HG02623 (cell line): ENCODE data around the gene HRH1.
"Not testable (repeated sequence)": the region's sequence is repeated elsewhere in the genome, so short reads cannot be mapped to it uniquely, and the experiment has no call there.

Experiments
- ATAC-seq: cut with Tn5 transposase; IDR thresholded peaks from one replicate; pipeline ENCODE4 v1.9.1; 2021; ENCODE audit warnings: moderate library complexity; ENCODE audit not compliant: unreplicated experiment

HRH1 gene

DNA sequence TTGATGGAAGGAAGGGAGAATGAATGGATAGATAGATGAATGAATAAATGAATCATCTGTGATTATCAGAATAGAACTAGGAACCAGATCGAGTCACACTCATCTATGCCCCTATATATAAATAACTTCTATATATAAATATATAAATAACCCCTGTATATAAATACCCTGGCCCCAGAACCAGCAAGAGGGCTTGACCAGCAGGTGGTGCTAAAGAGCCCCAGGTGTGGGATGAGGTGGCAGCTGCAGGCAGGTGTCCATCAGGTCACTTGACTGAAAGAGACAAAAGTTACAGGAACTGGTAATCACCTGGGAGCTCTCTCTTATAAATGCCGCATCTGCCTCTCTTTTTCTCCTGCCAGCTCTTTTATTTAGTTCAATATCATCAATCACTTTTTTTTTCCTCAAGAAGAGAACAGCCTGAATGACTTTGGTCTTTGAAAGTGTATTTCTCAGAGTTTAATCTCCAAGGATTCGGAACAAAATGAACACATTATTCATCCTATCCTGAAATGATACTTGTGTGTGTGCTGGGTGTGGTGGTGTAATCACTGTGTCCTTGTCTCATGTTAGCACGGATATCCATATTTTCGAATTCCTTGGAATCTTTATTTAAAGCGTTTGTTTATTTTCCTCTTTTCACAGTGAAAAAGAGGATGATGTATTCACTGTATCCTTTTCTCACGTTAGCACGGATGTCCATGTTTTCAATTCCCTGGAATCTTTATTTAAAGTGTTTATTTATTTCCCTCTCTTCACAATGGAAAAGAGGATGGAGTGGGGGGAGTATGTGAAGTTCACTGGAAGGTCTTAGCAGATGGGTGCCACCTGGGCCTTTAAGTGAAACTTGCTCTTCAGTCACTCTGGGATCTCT lies 82.5 kb downstream of the HRH1 start:
- ATAC-seq, result no peak

DNA sequence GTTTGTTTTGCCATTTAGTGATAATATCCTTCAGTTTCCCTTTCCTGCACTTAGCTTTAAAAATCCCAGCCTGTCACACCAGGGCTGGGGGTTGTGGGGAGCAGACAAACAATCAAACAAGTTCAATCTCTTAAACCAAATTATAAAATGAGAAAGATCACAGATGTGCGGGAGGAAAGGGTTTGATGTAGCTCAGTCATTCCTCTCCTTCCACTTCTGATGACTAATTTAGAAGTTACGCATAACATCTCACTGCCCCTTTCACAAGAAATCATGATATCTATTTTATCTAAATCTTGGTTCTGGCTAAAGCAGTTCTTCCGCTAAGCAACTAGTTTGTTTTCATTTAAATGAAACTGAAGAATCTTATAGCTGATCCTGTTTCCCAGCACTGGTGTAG lies 83.8 kb downstream of the HRH1 start:
- no peak for ATAC-seq

DNA sequence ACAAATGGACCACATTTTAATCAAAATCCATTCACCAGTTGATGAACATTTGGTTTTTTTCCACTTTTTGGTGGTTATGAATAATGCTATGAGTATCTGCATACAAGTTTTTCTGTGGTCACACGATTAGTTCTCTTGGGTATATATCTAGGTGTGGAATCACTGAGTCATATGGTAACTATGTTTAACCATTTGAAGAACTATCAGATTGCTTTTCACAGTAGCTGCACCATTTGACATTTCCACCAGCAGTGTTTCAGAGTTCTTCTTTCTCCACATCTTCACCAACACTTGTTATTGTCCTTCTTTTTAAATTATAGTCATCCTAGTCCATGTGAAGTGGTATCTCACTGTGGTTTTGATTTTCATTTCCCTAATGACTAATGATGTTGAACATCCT lies 84.6 kb downstream of the HRH1 start:
- no peak for ATAC-seq

DNA sequence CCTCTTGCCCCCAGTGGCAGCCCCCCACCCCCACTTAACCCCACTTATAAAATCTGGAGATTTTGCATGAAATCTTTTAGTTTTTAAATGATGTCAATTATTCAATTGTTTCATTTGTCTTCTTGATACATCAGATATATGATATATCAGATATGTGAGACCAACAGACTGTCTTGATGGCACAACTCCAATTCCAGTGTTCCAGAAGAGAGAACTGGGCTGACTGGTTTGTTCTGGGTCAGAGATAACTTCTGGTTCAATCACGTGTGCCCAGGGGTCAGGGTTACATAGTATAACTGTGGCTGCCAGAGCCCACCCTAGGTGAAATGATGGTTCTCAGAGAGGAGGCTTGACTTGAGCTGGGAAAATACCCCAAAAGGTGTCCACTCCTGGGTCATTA lies 85.5 kb downstream of the HRH1 start:
- ATAC-seq, result no peak

DNA sequence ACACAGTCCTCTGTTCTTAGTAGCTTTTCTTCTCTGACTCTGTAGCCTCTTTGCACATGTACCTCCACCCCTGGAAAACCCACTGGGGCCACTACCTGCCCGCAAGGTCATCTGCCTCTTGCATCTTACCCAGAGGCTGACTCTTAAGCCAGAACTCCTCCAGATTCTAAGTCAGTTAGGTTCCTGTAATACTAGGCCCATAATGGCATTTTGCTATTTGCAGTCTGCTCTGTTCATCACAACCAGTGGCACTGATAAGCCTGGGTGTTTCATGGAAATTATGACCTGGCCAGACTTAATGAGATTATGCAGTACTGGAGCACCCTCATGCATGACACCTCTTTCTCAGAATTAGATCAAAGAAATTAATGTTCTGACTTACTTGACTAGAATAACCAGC lies 86.2 kb downstream of the HRH1 start:
- ATAC-seq, result no peak

DNA sequence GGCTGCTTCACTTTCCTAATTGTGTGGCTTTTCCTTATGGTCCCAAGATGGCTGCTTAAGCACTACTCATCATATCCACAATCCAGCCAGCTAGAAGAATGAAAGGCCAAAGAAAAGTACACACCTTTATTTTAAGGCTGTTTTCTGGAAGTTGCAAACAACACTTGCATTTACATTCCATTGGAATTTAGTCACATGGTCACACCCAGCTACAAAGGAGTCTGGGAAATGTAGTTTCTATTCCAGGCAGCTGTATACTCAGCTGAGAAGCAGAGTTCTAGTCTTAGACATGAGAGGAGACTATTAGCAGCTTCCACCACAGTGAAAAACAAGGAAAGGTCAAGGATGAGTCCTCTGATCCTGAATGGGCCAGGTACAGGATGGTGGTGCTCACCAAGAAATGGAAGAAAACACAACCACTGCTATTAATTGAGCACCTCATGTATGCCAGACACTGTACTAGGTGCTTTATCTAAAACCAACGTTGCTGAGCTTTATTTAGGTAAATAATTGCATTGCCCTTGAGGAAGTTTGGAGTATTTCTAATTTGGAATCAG lies 89.9 kb downstream of the HRH1 start:
- ATAC-seq, result no peak

DNA sequence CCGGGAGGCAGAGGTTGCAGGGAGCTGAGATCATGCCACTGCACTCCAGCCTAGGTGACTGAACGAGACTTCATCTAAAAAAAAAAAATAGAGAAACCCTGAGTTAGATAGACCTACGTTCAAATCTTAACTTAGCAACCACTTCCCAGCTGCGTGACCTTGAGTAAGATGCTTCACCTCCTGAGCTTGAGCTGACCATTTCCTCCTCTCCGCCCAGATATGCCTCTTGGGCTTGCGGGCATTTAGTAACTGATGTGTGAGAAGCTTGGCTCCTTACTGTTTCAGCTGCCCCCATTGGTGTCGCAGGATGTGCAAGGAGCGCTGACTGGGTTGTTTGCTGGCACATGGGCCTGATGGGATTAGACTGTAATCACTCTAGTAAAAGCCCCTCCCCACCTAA lies 91.0 kb downstream of the HRH1 start:
- ATAC-seq, result no peak

DNA sequence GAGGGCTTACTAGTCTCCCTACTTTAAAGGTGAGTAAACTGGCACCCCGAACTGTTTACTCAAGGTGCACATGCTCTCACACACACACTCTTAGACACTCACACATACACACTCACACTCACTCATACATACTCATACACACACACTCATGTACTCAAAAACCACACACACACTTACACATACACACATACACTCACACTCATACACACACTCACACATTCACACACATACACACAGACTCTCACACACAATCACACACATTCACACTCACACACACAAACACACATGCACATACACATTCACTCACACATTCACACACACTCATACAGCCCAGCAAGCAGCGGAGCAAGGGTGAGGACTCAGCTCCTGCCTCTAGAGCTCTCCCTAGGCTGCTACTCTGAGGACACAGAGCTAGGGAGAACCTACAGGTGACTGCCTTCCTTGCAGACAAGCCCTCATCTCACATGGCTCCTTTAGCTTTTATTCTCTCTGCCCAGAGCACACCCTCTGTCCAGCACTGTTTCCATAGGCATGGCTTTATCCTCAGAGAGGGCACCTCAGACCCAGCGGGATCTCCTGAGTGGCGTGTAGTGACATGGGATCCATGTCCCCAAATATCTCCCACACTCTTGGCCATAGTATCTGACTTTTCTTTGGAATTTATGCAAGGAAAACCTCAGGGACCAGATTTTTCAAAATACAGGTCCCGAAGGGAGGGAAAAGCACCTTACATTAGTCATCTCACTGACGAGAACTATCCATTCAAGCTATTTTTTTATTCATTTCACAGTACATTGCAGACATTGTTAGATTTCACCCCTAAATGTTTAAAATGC lies 91.8 kb downstream of the HRH1 start:
- no peak for ATAC-seq

DNA sequence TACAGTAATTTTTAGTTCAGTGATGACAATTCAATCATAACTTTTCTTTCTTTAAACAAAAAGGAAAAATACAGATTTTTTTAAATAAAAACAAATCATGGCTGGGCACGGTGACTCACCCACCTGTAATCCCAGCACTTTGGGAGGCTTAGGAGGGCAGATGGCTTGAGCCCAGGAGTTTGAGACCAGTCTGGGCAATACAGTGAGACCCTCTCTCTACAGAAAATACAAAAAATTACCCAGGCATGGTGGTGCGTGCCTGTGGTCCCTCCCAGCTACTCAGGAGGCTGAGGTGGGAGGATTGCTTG lies 92.3 kb downstream of the HRH1 start:
- ATAC-seq, result no peak

DNA sequence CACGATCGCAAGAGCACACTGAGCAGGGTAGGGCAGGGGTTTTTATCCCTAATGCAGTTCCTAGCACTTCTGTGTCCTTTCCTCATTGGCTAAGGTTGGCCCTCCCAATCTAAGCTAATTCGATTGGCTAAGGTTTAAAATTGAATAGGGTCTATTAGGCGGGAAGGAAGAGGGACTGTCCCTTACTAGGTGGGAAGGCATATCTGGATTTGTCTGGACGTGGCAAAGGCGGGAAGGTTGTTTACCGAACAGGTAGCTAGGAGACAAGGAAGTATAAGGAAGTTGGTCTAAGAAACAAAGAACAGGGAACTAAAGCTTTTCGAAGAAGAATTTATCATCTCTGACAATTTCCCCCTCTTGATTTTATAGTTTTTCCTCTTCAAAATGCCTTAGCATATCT lies 93.1 kb downstream of the HRH1 start:
- ATAC-seq, result no peak

DNA sequence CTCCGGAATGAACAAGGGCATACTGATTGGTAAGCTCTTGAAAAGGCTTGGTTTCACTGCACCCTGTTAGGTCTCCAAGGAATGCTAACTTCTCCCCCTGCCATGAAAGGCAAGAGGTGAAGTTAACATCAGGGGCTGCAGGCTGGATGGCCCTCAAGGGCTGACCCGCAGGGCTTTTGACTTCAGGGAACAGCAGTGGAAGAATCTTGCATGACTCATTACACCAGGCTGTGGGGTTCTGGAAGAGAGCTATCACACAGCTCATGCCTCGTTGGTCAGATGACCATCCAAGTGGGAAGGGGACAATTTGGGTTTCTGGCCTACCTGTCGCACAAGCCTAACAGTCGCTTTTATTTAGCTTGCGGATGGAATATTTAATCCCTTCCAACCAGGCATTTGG lies 94.3 kb downstream of the HRH1 start:
- no peak for ATAC-seq

DNA sequence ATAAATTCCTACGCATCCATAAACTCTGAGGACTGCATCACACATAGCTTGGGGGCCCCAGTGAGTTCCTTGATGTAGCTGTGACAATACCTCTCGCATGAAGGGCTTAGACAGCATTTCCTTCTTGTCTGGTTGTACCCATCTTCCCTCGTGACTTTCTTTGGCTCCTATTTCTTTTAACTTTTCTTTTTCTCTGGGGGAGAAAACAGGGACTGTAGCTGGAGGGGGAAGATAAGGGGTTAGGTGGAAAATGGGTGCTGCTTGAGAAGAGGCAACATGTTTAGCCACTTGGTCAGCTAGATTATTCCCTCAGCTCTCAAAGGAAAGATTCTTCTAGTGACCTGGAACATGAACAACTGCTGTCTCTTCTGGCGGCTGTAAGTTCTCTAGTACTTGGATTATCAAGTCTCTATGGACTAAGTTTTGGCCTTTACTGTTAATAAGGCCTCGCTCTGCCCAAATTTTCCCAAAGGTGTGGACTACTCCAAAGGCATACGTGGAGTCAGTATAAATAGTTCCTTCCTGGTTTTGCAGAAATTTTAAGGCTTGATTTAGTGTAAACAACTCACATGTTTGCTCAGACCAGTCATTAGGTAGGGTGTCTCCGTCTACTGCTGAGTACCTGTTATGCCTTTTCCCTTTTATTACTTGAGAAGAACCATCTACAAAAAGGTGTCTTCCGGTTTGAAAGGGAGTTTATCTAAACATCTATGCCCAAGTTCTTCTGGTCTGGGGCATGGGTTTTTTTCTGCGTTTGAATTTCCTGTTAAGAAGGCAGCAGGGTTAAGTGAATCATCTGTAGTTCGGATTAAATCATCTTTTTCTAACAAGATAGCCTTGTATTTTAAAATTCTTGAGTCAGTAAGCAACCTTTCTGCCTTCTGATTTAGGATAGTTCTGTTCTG lies 96.9 kb downstream of the HRH1 start:
- ATAC-seq, result no peak

DNA sequence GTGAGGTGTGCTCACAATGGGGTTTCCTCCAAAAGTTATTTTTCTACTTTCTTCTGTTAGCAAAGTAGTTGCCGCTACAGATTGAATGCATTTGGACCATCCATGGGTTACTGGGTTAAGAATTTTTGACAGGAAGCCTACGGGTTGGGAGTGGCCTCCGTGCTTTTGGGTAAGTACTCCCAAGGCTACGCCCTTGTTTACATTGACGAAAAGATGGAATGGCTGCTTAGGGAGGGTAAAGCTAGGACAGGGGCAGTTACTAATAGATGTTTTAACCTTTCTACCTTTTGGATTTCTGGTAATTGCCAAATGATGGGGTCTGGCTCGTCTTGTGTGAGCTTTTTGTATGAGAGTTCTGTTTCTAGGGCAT lies 97.5 kb downstream of the HRH1 start:
- no peak for ATAC-seq

DNA sequence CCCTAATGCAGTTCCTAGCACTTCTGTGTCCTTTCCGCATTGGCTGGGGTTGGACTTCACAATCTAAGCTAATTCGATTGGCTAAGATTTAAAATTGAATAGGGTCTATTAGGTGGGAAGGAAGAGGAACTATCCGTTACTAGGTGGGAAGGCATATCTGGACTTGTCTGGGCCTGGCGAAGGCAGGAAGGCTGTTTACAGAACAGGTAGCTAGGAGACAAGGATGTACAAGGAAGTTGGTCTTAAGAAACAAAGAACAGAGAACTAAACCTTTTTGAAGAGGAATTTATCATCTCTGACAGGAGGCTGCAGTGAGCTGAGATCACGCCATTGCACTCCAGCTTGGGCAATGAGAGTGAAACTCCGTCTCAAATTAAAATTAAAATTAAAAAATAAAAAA lies 100.6 kb downstream of the HRH1 start:
- no peak for ATAC-seq

DNA sequence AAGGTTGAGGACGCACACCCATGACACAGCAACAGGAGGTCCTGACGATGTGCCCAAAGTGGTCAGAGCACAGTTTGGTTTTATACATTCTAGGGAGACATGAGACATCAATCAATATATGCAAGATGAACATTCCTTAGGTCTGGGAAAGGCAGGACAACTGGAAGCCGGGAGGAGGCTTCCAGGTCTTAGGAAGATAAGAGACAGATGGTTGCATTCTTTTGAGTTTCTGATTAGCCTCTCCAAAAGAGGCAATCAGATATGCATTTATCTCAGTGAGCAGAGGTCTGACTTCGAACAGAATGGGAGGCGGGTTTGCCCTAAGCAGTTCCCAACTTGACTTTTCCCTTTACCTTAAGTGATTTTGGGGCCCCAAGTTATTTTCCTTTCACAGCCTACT lies 101.2 kb downstream of the HRH1 start:
- ATAC-seq, result not testable (repeated sequence)

DNA sequence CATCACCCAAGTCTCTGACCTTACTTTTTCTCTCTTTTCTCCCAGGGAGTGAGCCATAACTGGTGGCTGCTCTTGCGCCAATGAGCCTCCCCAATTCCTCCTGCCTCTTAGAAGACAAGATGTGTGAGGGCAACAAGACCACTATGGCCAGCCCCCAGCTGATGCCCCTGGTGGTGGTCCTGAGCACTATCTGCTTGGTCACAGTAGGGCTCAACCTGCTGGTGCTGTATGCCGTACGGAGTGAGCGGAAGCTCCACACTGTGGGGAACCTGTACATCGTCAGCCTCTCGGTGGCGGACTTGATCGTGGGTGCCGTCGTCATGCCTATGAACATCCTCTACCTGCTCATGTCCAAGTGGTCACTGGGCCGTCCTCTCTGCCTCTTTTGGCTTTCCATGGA lies 104.7 kb downstream of the HRH1 start:
- no peak for ATAC-seq

DNA sequence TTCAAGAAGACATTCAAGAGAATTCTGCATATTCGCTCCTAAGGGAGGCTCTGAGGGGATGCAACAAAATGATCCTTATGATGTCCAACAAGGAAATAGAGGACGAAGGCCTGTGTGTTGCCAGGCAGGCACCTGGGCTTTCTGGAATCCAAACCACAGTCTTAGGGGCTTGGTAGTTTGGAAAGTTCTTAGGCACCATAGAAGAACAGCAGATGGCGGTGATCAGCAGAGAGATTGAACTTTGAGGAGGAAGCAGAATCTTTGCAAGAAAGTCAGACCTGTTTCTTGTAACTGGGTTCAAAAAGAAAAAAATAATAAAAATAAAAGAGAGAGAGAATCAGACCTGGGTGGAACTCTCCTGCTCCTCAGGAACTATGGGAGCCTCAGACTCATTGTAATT lies 106.2 kb downstream of the HRH1 start:
- ATAC-seq, result no peak

DNA sequence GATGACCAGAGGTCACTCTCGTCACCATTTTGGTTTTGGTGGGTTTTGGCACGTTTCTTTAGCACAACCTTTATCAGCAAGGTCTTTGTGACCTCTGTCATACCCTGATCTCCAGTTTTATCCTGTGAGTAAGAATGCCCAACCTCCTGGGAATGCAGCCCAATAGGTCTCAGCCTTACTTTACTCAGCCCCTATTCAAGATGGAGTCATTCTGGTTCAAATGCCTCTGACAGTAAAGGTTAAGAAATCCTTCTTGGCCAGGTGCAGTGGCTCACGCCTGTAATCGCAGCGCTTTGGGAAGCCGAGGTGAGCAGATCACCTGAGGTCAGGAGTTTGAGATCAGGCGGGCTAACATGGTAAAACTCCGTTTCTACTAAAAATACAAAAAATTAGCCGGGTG lies 114.7 kb downstream of the HRH1 start:
- no peak for ATAC-seq

DNA sequence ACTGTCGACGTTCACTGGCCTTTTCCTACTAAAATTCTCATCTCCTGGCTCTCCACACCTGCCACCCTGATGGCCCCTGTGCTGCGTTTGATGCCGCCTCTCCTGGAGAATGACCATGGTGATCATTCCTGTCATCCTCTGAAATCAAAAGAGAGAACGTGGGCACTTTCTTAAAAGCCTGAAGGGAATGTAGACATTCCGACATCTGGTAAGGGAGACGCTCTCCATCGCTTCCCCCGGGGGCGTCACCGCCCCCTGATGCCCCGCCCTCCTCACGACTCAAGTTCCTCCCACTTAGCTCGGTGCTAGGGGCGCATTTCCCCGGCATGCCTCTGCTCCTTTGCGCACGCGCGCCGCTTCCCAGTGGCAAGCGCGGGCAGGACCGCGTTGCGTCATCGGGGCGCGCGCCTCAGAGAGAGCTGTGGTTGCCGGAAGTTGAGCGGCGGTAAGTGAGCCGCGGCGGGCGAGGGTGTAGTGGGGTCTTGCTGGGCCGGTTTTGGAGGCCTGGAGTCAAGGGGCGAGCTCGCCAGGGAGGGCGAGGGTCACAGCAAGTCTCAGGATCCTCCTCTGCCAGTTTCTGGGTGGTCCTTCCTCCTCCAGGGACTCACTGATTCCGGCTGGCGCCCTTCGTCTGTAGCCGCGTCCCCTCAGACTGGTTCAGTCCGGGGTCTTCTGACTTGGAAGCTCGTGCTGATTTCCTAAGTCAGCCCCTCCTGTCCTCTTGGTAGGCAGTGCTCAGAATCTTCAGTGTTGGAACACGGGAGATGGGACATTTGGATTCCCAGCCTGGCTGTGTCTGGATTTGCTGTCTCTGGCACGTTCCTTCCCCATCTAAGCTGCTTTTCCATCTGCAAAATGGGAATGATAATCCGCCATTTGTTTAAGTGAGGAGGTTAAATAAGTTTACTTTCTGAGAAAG lies 118.0 kb downstream of the HRH1 start, which contains the start of gene ATG7:
ATG7 (plus strand) TSS at position 412 of the 919 bp plus-strand sequence. CDS start 26,299 bp downstream, outside the sequence.
- peak; percentile 97 for ATAC-seq
